Measurements from ENCODE around the gene RHOC.

RHOC gene

DNA sequence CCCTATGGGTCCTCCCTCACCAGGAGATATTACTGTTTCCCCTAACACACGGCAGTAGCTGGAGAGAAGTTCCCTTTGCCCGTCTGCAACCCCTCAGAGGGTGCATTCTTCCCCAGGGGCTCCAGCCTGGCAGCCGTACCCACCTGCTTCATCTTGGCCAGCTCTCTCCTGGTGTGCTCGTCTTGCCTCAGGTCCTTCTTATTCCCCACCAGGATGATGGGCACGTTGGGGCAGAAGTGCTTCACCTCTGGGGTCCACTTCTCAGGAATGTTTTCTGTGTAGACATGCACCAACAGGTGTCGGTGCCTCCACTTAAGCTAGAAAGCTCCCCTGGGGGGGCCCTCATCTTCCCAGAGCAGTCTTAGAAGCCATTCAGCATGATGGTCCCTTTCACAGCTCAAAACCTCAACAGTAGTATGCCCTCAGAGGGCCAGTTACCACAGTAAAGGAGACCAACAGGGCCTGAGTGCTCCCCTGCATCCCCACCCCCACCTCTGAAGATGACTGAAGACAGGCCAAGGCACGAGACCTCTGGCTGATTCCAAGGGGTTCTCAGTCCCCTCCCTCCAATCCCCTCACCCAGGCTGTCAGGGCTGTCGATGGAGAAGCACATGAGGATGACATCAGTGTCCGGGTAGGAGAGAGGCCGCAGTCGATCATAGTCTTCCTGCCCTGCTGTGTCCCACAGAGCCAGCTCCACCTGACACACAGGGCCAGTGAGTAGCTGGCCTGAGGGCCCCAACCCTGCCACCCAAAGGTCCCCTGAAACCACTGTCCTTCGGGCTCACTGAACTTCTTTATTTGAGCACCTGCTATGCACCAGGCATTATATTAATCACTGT lies 4.3 kb downstream of the RHOC start:
- TF ChIP-seq, protein P1, sequence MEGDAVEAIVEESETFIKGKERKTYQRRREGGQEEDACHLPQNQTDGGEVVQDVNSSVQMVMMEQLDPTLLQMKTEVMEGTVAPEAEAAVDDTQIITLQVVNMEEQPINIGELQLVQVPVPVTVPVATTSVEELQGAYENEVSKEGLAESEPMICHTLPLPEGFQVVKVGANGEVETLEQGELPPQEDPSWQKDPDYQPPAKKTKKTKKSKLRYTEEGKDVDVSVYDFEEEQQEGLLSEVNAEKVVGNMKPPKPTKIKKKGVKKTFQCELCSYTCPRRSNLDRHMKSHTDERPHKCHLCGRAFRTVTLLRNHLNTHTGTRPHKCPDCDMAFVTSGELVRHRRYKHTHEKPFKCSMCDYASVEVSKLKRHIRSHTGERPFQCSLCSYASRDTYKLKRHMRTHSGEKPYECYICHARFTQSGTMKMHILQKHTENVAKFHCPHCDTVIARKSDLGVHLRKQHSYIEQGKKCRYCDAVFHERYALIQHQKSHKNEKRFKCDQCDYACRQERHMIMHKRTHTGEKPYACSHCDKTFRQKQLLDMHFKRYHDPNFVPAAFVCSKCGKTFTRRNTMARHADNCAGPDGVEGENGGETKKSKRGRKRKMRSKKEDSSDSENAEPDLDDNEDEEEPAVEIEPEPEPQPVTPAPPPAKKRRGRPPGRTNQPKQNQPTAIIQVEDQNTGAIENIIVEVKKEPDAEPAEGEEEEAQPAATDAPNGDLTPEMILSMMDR (conservative IDR thresholded peaks at IDR 0.05; ENCODE audit: low read depth) = no peak
- ChIA-PET POLR2A (ENCODE audit: low non-redundant PET) (no interaction called here), CTCF (no interaction called here)
- DNase-seq (ENCODE audit: low spot score) = no peak
- peak overlapping the region; percentile 96 for H3K27ac ChIP-seq

GRCh38 chr1:112702067-112702395 lies 4.9 kb downstream of the RHOC start:
- CTCF ChIA-PET = no interaction called here
- POLR2A ChIA-PET (ENCODE audit: low non-redundant PET) = no interaction called here
- H3K27ac ChIP-seq = peak overlapping the region; percentile 96

GRCh38 chr1:112701227-112702066 lies 5.5 kb downstream of the RHOC start:
- TF ChIP-seq, protein P1 (conservative IDR thresholded peaks at IDR 0.05; ENCODE audit: low read depth) = no peak
- CTCF ChIA-PET = interaction anchor here (0.6 kb wide), 1 partner anchor 28 kb away, joined by 3 read pairs; no protein-coding TSS in a partner anchor
- POLR2A ChIA-PET (ENCODE audit: low non-redundant PET) = interaction anchor here (0.6 kb wide), 1 partner anchor 103 kb away, joined by 3 read pairs; no protein-coding TSS in a partner anchor
- DNase-seq (ENCODE audit: low spot score) = no peak
- H3K27ac ChIP-seq = peak overlapping the region; percentile 96

More at GRCh38 chr1:112702067-112702395, 4.9 kb downstream of the RHOC start:
- TF ChIP-seq, protein P1 (conservative IDR thresholded peaks at IDR 0.05; ENCODE audit: low read depth) = no peak
- no peak for DNase-seq (ENCODE audit: low spot score)

GRCh38 chr1:112700290-112701226 lies 6.4 kb downstream of the RHOC start:
- ChIA-PET CTCF (interaction anchor here (0.6 kb wide), 2 partner anchors 27 to 94 kb away, joined by 3 read pairs; no protein-coding TSS in a partner anchor), POLR2A (ENCODE audit: low non-redundant PET) (no interaction called here)
- TF ChIP-seq, protein P1 (conservative IDR thresholded peaks at IDR 0.05; ENCODE audit: low read depth) = no peak
- H3K27ac ChIP-seq = peak overlapping the region; percentile 96
- peak; percentile 84 for DNase-seq (ENCODE audit: low spot score)

DNA sequence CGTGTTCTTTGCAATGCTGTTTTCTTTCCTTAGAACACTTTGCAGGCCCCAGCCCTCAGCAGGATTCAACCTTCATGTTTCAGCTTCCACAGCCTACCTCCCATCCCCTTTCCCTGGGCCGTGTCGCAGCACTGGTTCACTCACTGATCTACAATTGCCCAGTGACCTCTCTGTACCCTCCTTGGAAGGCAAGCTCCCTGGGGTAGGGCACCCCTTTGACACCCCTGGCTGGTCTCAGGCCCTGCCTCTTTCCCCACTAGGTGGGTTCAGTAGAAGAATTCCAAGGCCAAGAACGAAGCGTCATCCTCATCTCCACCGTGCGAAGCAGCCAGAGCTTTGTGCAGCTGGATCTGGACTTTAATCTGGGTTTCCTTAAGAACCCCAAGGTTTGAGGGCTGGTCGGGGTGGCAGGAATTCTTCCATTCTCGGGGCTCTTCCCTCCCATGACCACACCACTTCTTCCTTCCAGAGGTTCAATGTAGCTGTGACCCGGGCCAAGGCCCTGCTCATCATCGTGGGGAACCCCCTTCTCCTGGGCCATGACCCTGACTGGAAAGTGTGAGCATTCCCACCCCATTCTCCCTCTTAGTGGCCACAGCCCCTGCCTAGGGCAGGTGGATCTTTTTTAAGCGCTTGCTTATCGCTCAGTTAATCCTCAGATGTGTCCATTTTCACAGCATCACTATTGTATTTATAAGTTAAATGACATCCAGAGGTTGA lies 7.3 kb downstream of the RHOC start:
- no peak for DNase-seq (ENCODE audit: low spot score)
- ChIA-PET CTCF (interaction anchor here (0.6 kb wide), 3 partner anchors 47 to 93 kb away, joined by 3 to 4 read pairs (median 3); no protein-coding TSS in a partner anchor), POLR2A (ENCODE audit: low non-redundant PET) (no interaction called here)
- TF ChIP-seq, protein P1 (conservative IDR thresholded peaks at IDR 0.05; ENCODE audit: low read depth) = no peak
- peak overlapping the region; percentile 96 for H3K27ac ChIP-seq
